GM10248 (cell line): ENCODE results near the gene DGKI.

Experiments used
- CTCF ChIA-PET: fragments of 300-600 bp; sonication (Branson Sonifier 250); formaldehyde crosslinking; extraction: SDS; loops from one replicate; lab custom pipeline; 2021; ENCODE audit warnings: antibody characterized with exemption; lab: Yijun Ruan, JAX
- POLR2A ChIA-PET: fragments of 350-650 bp; sonication (Branson Sonifier 250); formaldehyde crosslinking; extraction: SDS; loops from one replicate; lab custom pipeline; 2020; ENCODE audit warnings: antibody characterized with exemption; lab: Yijun Ruan, JAX
- DNase-seq: peaks from one replicate; pipeline ENCODE4 v3.0.0; 2012; ENCODE audit errors: extremely low spot score
- CTCF ChIP-seq: IDR thresholded peaks from 2 replicates; pipeline ENCODE4 v1.5.1; 2012; ENCODE audit warnings: mild to moderate bottlenecking, low read depth; ENCODE audit errors: extremely low read depth, missing control alignments, control extremely low read depth

The DGKI gene

GRCh38 chr7:137771679-137772078, 75.1 kb downstream of the DGKI start:
- CTCF ChIA-PET: interaction anchor here (1.7 kb wide), 1 partner anchor 9 kb away, joined by 5 read pairs; no protein-coding TSS in a partner anchor
- POLR2A ChIA-PET: no interaction called here
- DNase-seq: no peak

DNA sequence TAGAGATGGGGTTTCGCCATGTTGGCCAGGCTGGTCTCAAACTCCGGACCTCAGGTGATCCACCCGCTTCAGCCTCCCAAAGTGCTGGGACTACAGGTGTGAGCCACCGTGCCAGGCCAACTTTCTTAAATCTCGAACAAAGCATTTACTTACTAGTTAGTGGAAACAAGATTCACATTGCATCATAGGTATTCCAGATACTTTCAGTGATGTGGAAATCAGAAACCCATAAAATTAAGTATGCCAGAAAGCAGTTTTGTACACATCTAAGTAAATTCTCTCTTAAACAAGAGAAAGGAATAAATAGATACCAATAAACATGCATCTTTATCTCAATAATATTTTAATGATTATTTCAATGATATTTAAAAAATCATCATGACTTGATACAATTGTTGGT, 75.5 kb downstream of the DGKI start:
- POLR2A ChIA-PET: no interaction called here

More at GRCh38 chr7:137771679-137772078, 75.1 kb downstream of the DGKI start:
- no peak for TF ChIP-seq CTCF

DNA sequence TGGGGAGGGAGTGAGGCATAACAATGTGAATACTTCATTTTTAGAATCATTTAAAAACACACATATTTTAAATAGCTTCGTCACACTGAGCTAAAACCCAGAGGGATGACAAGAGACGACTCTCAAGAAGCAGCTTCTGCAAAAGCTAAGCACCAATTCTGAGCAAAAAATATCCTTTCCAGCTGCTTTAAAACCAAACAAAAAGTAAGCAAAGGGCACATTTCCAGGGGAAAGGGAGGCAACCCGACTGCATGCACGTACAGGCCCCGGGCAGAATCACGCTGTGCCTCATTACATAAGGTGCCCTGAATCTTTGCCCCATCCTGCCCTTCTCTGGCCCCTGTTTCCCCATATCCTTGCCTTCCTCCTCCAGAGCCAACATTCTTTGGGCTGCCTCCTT, 78.4 kb downstream of the DGKI start:
- CTCF ChIA-PET: interaction anchor here (1.2 to 2.1 kb wide), 3 partner anchors 9 to 135 kb away, joined by 4 to 7 read pairs (median 4); no protein-coding TSS in a partner anchor
- TF ChIP-seq CTCF: no peak
- DNase-seq: no peak
- POLR2A ChIA-PET: no interaction called here

More for the DNA sequence above, 75.5 kb downstream of the DGKI start:
- CTCF ChIA-PET: no interaction called here
- TF ChIP-seq CTCF: no peak
- no peak for DNase-seq

DNA sequence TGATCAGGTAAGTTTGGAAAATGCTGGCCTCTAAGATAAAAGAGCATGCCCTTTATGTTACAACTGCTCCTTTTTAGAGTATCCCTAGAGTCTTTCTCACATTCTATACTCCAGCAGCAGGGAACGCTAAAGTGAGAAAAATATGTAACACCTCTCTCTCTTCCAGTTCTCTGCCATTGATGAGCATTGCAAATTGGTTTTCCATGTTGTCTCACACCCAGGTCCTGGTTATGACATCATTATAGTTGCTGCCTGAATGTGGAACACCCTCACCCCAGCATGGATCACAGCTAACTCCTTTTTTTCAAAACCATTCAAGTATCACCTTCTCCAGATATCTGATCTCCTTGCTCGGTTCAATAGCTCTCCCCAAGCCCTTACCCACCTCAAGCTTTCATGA, 84.4 kb downstream of the DGKI start:
- TF ChIP-seq CTCF: no peak
- no peak for DNase-seq
- ChIA-PET CTCF (interaction anchor here (1.1 to 1.9 kb wide), 3 partner anchors 10 to 30 kb away, joined by 3 to 10 read pairs (median 5); no protein-coding TSS in a partner anchor), POLR2A (no interaction called here)

DNA sequence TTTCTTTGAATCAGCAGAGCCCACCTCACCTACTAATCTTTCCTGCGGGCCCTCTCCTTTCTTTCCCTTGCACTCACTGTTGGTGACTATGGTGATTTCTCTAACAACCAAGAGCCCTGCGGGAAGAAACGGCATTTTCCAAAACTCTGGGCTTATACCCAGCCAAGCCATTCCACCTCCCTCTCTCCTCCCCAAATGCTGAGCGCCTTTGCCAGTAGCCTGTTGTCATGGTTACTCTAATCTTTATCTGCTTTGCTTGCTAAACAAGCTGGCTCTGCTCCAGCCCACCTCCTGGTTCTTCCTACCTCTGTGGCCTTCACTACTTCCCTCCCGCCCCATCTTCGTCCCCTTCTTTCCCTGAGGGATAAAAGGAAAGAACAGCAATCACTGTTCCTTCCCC, 86.7 kb downstream of the DGKI start:
- ChIA-PET POLR2A (no interaction called here), CTCF (interaction anchor here (1.0 to 1.4 kb wide), 2 partner anchors 19 to 81 kb away, joined by 3 to 4 read pairs; no protein-coding TSS in a partner anchor)
- DNase-seq: no peak
- TF ChIP-seq CTCF: no peak

DNA sequence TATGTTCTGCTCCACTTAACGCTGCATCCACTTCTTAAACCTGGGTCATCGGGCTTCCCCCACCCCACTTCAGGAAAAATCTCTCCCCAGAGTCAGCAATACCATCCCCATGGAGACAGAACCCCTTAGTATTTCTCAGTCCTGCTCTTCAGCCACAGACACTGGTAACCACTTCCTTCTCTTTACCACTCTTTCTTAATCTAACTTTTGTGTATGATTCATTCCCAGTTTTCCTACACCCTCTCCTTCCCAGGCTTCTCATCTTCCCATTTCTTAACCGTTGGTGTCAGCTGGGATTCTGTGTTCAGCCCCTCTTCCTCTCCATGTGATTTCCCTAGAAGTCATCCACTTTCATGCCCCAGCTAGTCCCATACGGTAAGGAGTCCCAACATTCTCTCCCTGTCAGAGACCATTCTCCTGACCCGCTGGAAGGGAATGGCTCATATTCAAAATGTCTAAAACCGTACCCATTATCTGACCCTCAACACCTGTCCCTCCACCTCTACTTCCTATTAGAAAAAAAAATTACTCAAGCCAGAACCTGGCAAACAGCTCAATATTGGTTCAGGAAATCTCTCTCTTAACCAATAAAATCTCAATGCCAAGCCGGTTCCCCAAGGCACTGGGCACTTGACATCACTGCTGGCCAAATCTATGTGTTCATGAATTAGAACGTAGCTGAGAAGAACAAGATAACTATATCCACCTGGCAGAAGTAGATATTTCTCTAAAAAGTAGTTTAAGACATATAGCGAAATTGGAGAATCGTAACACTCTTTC, 89.4 kb downstream of the DGKI start:
- POLR2A ChIA-PET: no interaction called here
- no peak for TF ChIP-seq CTCF
- CTCF ChIA-PET: interaction anchor here (1.0 to 2.8 kb wide), 5 partner anchors 10 to 101 kb away, joined by 3 to 8 read pairs (median 4); no protein-coding TSS in a partner anchor
- no peak for DNase-seq
